Vagina (tissue), 2 donors: ENCODE results near the gene TMEM259.

Source experiments
- POLR2A ChIP-seq, 2 donors: fragments of 450-650 bp; IDR thresholded peaks; one replicate each; pipeline ENCODE4 v1.6.1; 2017; ENCODE audit warnings: antibody characterized with exemption in 2 of 2, mild to moderate bottlenecking in 2 of 2, moderate library complexity in 2 of 2
- TF ChIP-seq, protein P1 (sequence below), 3 experiments: fragments of 450-650 bp in 2 of 3; fragments of 200-600 bp in 1 of 3; sonication (generic) in 1 of 3; IDR thresholded peaks; one replicate each; pipeline ENCODE4 v1.5.1; 2017 to 2019; ENCODE audit warnings: antibody characterized with exemption in 3 of 3, mild to moderate bottlenecking in 2 of 3, moderate library complexity in 2 of 3

GRCh38 chr19:1020868-1021425 lies at the start of gene TMEM259:
- TF ChIP-seq POLR2A (IDR thresholded peaks at IDR 0.05): peak in 1 of 2 donors; percentile 71
- TF ChIP-seq, protein P1, sequence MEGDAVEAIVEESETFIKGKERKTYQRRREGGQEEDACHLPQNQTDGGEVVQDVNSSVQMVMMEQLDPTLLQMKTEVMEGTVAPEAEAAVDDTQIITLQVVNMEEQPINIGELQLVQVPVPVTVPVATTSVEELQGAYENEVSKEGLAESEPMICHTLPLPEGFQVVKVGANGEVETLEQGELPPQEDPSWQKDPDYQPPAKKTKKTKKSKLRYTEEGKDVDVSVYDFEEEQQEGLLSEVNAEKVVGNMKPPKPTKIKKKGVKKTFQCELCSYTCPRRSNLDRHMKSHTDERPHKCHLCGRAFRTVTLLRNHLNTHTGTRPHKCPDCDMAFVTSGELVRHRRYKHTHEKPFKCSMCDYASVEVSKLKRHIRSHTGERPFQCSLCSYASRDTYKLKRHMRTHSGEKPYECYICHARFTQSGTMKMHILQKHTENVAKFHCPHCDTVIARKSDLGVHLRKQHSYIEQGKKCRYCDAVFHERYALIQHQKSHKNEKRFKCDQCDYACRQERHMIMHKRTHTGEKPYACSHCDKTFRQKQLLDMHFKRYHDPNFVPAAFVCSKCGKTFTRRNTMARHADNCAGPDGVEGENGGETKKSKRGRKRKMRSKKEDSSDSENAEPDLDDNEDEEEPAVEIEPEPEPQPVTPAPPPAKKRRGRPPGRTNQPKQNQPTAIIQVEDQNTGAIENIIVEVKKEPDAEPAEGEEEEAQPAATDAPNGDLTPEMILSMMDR (IDR thresholded peaks at IDR 0.05): no peak
